Measurements from ENCODE around the gene TMEM35B.

The TMEM35B gene

GRCh38 chr1:34983700-34984355, 1.3 kb downstream of the TMEM35B start:
- H3K9me3 ChIP-seq (ENCODE audit: insufficient read depth, low read depth, low read length) = no peaks in the 10 kb centered on the region
- peaks cover 3% of the 10 kb centered on the region; the same call in 1 of the 2 replicates for H3F3A ChIP-seq (ENCODE audit: low read depth)
- H3K4me2 ChIP-seq (ENCODE audit: low read depth, low read length, poor library complexity, severe bottlenecking) = peak overlapping the region; percentile 97
- peaks cover 7% of the 10 kb centered on the region; the same call in 1 of the 2 replicates for H3K36me3 ChIP-seq (ENCODE audit: insufficient read depth, low read length)
- TF ChIP-seq EZH2phosphoT487 (IDR thresholded peaks at IDR 0.05; ENCODE audit: borderline replicate concordance) (no peak), CTCF (conservative IDR thresholded peaks at IDR 0.05; ENCODE audit: low read length) (no peak)
- H3K4me1 ChIP-seq (ENCODE audit: insufficient read depth, low read length, poor library complexity, severe bottlenecking) = peaks cover 21% of the 10 kb centered on the region
- peak overlapping the region; percentile 78 for H3K9ac ChIP-seq (ENCODE audit: low read depth, low read length, poor library complexity, severe bottlenecking)
- H3K79me2 ChIP-seq (ENCODE audit: insufficient read depth, low read length) = peaks cover 37% of the 10 kb centered on the region
- H2AFZ ChIP-seq (ENCODE audit: low read length) = no peak overlapping the region
- peak overlapping the region; percentile 85 for H3K4me3 ChIP-seq (ENCODE audit: low read length, poor library complexity, severe bottlenecking)
- no peaks in the 10 kb centered on the region for H3K27me3 ChIP-seq (ENCODE audit: insufficient read depth, low read length, poor library complexity, severe bottlenecking)
- peaks cover 6% of the 10 kb centered on the region for H4K20me1 ChIP-seq (ENCODE audit: insufficient read depth, low read length, poor library complexity, severe bottlenecking)
- H3K9me2 ChIP-seq (replicated peaks; ENCODE audit: low read depth, low read length) = no peaks in the 10 kb centered on the region

- Histone ChIP-seq H3K4me2 (ENCODE audit: low read depth, low read length, poor library complexity, severe bottlenecking) (peak overlapping the region; percentile 97), H3K79me2 (ENCODE audit: insufficient read depth, low read length) (peaks cover 37% of the 10 kb centered on the region), H3K9me2 (replicated peaks; ENCODE audit: low read depth, low read length) (no peaks in the 10 kb centered on the region), H3K4me3 (ENCODE audit: low read length, poor library complexity, severe bottlenecking) (peak overlapping the region; percentile 85), H4K20me1 (ENCODE audit: insufficient read depth, low read length, poor library complexity, severe bottlenecking) (peaks cover 6% of the 10 kb centered on the region), H3K36me3 (ENCODE audit: insufficient read depth, low read length) (no peaks in the 10 kb centered on the region; the same call in 1 of the 2 replicates), H3K9me3 (ENCODE audit: insufficient read depth, low read depth, low read length) (no peaks in the 10 kb centered on the region), H3F3A (ENCODE audit: low read depth) (peaks cover 3% of the 10 kb centered on the region; the same call in 1 of the 2 replicates), H2AFZ (ENCODE audit: low read length) (no peak overlapping the region), H3K27me3 (ENCODE audit: insufficient read depth, low read length, poor library complexity, severe bottlenecking) (no peaks in the 10 kb centered on the region), H3K4me1 (ENCODE audit: insufficient read depth, low read length, poor library complexity, severe bottlenecking) (peaks cover 30% of the 10 kb centered on the region), H3K9ac (ENCODE audit: low read depth, low read length, poor library complexity, severe bottlenecking) (peak overlapping the region; percentile 78)
- TF ChIP-seq CTCF (conservative IDR thresholded peaks at IDR 0.05; ENCODE audit: low read length) = no peak
- no peak for TF ChIP-seq EZH2phosphoT487 (IDR thresholded peaks at IDR 0.05; ENCODE audit: borderline replicate concordance)
Measured at GRCh38 chr1:34982820-34983376, 2.2 kb downstream of the TMEM35B start.

- H3K9ac ChIP-seq (ENCODE audit: low read depth, low read length, poor library complexity, severe bottlenecking) = no peak overlapping the region
- no peak overlapping the region for H3K4me3 ChIP-seq (ENCODE audit: low read length, poor library complexity, severe bottlenecking)
- H3K79me2 ChIP-seq (ENCODE audit: insufficient read depth, low read length) = peaks cover 37% of the 10 kb centered on the region
- no peaks in the 10 kb centered on the region for H3K9me2 ChIP-seq (replicated peaks; ENCODE audit: low read depth, low read length)
- H4K20me1 ChIP-seq (ENCODE audit: insufficient read depth, low read length, poor library complexity, severe bottlenecking) = peaks cover 6% of the 10 kb centered on the region
- no peaks in the 10 kb centered on the region for H3K36me3 ChIP-seq (ENCODE audit: insufficient read depth, low read length)
- TF ChIP-seq EZH2phosphoT487 (IDR thresholded peaks at IDR 0.05; ENCODE audit: borderline replicate concordance) (no peak), CTCF (conservative IDR thresholded peaks at IDR 0.05; ENCODE audit: low read length) (no peak)
- no peak overlapping the region for H2AFZ ChIP-seq (ENCODE audit: low read length)
- no peaks in the 10 kb centered on the region for H3K9me3 ChIP-seq (ENCODE audit: insufficient read depth, low read depth, low read length)
- H3F3A ChIP-seq (ENCODE audit: low read depth) = no peaks in the 10 kb centered on the region
- H3K27me3 ChIP-seq (ENCODE audit: insufficient read depth, low read length, poor library complexity, severe bottlenecking) = no peaks in the 10 kb centered on the region
- peaks cover 33% of the 10 kb centered on the region for H3K4me1 ChIP-seq (ENCODE audit: insufficient read depth, low read length, poor library complexity, severe bottlenecking)
- no peak overlapping the region for H3K4me2 ChIP-seq (ENCODE audit: low read depth, low read length, poor library complexity, severe bottlenecking)
Measured at GRCh38 chr1:34980715-34981114, 4.4 kb downstream of the TMEM35B start.

All from Loucy (cell line).